ENCODE results near the gene DUSP22.

Gene DUSP22

GRCh38 chr6:353642-354614, 61.6 kb downstream of the DUSP22 start:
- no peak for DNase-seq

- DNase-seq = no peak
These were observed 62.5 kb downstream of the DUSP22 start for GRCh38 chr6:354631-355280.

GRCh38 chr6:355373-356208, 63.3 kb downstream of the DUSP22 start:
- DNase-seq = no peak

GRCh38 chr6:356828-357251, 64.6 kb downstream of the DUSP22 start:
- DNase-seq = no peak

- no peak for DNase-seq
These were observed 65.0 kb downstream of the DUSP22 start for GRCh38 chr6:357261-357790.

DNA sequence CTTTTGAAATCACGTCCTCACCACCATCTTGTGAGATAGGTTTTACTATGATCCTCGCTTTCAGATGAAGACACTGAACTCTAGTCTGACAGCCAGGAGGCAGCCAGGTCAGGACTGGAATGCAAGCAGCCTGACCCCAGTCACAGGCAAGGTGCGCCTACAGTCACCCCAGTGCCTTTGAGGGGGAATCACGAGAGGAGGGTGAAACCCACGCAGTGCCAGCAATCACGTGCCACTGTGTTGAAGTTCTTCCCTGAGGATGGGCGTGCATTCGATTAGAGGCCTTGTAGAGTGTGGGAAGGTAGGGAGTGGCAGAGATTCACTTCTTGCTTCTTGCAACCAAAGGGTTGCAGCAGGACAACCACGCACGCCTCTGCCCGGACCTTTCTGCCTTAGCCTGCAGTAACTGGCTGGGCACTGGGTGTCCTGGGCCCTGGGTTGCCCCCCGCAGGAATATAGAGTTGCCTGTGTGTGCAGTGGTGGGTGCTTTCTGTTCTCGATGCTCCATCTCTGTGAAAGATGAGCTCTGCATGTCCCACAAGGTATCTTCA, 65.6 kb downstream of the DUSP22 start:
- DNase-seq = no peak

DNA sequence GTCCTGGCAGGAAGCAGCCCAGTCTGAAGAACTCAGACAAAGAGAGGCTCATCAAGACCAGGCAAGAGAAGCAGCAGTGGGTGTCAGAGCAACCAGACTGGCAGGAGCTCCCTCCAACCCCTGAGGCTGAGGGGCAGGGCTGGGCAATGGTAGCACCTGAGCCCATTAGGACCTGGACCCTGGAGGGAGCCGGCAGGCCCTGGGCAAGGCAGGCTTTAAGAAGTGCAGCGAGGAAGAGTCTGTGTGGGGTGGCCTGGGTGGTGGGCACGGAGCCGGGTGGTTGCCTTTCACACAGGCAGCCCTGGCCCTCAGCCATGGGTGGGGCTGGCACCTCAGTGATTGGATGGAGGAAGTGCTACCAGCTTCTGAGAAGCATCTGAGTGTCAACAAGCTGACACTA, 66.1 kb downstream of the DUSP22 start:
- DNase-seq = no peak

DNA sequence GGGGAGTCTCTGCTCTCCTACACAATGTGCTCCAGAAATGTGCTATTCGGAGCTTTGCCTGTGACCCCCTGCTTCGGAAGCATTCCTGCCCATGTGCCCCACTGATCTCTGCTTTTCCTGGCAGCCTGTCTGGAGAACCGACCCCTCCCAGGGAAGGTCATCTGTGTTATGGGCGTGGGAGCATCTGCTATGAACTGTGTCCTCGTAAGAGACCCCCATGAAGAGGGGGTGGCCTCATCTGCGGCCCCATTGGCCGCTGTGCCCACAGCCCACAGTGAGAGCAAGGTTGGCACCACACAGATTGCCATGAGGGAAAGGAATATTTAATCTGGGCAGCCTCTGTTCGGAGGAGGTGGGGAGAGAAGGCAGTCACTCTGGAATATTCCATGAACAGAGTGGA, 66.6 kb downstream of the DUSP22 start:
- DNase-seq = no peak

DNA sequence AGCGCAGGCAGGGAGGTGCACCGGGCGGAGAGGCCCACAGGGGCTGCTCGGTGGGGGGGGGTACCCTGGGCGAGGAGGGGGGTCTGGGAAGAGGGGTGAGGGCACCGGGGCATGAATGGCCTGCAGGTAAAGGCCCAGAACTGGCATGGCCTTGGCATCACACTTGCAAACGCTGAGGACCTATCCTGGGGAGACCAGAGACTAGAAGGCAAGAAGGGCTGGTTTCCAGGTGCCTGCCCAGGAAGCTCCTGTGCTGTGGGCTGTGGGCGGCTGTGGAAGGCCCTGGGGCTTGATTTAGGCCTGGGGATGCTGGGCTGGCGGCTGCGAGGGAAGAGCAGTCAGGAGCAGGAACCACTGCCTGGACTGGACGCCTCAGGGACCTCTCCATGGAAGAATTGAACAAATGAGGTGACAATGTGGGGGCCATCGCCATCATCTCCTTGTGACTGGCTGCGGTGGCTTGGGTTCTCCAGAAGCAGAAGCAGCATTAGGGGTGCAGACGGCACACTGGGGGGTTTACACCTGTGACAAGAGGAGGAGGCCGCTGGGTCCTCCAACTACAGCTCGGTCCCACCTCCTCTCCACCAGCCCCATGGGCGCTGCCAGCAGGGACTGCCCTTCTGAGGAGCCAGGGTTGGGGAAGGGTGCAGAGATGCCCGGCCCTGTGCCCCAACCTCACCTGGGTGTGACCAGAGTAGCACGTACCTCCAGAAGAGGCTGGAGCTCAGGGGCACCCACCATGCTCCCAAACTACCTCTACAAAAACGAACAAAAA, 67.2 kb downstream of the DUSP22 start:
- no peak for DNase-seq

DNA sequence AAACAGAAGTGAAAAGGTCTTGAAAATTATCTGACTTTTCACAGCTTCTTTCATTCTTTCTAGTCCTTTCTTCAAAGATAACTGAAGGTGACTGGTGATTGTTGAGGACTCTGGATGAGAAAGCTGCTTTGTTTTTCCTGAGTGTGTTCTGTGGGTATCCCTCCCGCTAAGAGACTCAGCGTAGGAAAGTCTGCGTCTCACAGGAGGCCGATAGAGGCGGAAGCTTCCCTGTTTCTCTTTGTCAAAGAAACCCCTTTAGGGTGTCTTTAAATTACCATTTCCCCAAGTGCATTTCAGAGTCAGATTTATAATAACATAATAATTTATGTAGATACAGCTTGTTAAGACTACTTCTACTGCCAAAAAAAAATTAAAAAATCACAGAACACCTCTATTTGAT, 68.1 kb downstream of the DUSP22 start:
- DNase-seq = no peak

- DNase-seq = no peak
These were observed 68.6 kb downstream of the DUSP22 start for GRCh38 chr6:360764-361373.

DNA sequence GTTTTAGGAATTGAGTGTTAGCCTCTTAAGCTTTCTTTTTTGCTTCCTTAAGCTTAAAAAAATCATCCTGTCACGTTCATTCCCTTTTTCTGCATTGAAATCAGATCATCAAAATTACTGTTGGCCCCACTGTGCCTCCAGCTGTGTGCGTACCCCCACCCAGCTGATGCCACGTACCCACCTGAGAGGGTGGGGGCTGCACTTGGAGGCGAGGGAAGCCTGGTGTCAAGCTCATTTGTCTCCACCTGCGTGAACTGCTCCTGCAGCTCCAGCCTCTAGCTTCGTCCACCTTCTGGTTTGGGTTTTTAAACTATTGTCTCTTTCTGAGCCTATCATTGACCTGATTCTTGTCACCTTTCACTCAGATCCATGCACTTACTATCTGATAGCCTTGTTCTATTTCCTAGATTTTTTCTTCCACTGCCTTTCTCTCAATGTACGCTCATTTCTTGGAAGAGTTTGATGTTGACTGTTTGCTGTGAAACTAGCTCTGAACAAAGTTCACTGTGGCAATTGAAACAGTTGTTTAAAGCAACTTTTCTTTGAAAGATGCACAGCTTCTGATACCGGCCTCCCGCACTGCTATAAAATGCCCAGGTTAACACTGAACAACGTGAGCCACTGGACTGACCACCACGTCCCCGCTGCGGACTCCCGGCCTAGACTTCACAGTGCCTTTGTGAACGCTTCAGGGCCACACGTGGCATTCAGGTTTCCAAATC, 69.3 kb downstream of the DUSP22 start:
- no peak for DNase-seq

GRCh38 chr6:362231-362923, 70.1 kb downstream of the DUSP22 start:
- no peak for DNase-seq

- DNase-seq = no peak
These were observed 70.6 kb downstream of the DUSP22 start for GRCh38 chr6:362924-363249.

DNA sequence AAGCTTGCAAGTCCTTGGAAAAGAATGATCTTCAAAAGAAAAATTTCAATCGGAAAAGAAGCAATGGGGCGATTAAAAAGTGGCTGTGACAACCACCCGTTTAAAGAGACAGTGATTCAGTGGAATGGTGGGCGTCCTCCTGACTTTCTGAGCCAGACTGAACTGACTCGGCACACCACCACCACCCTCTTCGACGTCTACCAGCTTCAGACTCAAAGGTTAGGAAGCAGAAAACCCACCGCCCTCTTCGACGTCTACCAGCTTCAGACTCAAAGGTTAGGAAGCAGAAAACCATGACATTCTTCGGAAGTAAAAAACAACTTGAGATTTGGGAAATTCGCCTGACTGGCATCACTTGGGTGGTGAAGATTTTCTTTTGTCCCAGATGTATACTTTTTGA, 71.0 kb downstream of the DUSP22 start:
- no peak for DNase-seq

GRCh38 chr6:363909-364308, 71.6 kb downstream of the DUSP22 start:
- DNase-seq = no peak

GRCh38 chr6:364609-365540, 72.6 kb downstream of the DUSP22 start:
- no peak for DNase-seq

DNA sequence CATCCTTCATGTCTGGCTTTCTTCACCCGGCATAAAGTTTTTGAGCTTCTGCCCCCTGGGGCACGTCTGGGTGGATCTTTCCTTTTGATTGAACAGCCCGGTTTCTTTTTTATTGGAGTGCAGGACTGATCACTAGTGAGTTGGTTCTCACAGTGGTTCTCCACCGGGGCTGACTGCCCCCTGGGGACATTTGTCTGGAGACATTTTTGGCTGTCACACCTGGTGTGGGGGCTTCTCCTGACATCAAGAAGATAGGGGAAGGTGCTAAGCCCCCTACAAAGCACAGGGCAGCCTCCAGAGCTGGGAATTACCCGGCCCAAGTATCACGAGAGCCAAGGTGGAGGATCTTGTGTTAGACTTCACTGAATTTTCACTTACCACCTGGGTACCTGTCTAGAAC, 73.5 kb downstream of the DUSP22 start:
- no peak for DNase-seq
